GM21528 (cell line): Measurements from ENCODE around the gene SGPL1.

Experiments
- ATAC-seq: cut with Tn5 transposase; IDR thresholded peaks from one replicate; pipeline ENCODE4 v1.9.1; 2021; ENCODE audit warnings: mild to moderate bottlenecking, moderate library complexity; ENCODE audit not compliant: unreplicated experiment, low FRiP score

Gene SGPL1

DNA sequence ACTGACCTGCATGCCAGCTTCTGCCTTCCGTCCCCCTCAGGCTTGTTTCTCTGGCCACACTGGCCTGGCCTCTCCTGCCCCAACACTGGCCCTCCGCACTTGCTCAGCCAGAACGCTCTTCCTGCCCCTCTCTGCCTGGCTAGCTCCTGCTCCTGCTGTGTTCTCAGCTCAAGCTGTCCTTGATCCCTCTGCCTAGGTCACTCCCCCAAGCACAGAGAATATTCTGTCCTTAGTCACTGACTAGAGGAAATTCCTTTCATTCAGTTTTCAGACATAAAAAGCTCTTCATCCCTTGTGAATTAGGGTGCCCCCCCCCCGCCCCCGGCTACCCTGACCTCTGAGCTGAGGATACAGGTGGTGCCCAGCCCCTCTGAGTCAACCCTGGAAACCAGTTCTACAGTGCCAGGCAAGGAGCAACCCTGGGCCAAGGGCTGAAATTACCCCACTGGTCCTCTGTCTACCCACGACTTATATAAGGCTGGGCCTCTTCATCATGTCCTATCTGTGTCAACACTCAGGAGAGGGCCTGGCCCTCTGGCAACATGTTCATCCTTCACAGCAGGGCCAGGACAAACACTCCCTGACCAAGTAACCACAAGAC lies 6.6 kb upstream of the SGPL1 start:
- no peak for ATAC-seq

DNA sequence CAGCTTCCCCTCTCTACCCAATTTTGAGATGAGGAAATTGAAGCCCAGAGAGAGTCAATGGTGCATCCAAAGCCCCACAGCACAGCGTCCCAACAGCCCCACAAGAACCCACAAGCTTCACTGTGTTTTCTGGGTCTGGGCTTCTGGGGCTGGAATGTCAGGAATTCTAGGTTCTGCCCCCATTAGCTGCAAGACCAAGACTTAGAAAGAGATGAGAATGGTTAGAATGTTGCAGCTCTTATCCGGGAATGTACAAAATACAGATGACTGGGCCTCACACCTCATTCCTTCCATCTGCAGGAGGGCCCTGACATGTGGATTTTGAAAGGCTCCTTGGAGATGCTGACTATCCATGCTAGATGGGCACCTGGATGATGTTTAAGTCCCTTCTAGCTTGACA lies 6.0 kb upstream of the SGPL1 start:
- no peak for ATAC-seq

DNA sequence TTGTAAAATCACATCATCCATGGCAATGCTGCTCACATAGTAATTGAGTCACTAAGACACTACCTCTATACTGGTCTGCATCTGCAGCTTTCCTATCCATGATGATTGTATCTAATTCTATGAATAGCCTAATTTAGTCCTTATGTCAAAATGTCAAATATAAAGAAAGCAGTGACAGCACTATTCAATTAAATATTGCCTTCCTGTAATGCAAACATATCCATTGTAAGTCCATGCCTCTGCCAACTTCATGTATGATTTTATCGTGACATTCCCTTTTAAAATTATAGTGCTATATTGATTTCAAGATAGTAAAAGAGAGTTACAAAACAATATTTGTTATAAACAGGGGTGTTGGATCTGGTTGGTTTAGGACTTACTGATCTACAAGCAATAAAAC lies 4.8 kb upstream of the SGPL1 start:
- no peak for ATAC-seq

DNA sequence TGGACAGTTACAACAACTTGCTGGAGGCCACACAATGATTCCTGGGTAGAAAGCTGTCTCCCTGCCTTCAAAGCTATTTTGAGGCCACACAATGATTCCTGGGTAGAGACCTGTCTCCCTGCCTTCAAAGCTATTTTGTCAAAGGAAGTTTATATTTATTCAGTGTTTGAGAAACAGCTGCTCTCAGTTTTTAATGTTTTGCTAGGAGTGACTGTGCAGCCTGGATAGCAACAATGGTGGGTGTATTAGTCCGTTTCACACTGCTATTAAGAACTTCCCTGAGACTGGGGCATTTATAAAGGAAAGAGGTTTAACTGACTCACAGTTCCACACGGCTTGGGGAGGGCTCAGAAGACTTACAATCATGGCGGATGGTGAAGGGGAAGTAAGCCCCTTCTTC lies 3.9 kb upstream of the SGPL1 start:
- no peak for ATAC-seq

DNA sequence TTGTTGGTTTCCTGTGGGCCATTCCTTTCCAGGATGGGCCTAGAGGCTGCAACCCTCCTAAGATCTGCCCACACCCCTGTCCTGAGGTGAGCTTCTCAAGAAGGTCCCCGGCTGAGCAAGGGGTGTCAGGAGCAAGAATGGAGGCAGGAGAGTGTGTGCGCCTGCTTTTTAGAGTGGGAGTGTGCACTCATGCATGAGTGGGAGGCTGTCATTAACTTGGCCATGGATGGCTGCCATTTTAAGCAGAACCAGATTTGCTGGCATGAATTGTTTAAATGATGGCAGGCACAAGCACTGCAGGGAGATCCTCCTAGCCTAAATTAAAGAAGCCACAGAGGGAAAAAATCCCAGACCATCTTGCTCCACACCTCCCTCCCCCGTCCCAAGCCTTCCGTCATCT lies 2.9 kb upstream of the SGPL1 start:
- ATAC-seq: no peak

DNA sequence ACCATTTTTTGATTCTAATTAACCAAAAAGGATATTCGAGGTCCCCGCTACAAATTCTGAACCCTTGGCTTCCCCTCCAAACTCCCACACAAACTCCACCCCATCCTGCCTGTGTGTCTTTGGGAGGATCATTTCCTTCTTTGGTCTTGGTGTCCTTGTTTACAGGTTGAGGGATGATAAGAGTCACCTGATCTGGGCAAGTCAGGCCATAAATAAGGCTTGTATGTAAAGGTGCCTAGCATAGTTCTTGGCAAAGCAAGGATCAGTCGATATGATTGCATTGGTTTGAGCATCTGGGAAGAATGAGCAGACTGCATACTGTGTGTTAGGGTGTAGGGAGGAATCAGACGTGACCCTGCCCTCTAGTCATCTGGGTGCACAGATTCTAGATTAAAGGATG lies 1.6 kb upstream of the SGPL1 start:
- no peak for ATAC-seq

DNA sequence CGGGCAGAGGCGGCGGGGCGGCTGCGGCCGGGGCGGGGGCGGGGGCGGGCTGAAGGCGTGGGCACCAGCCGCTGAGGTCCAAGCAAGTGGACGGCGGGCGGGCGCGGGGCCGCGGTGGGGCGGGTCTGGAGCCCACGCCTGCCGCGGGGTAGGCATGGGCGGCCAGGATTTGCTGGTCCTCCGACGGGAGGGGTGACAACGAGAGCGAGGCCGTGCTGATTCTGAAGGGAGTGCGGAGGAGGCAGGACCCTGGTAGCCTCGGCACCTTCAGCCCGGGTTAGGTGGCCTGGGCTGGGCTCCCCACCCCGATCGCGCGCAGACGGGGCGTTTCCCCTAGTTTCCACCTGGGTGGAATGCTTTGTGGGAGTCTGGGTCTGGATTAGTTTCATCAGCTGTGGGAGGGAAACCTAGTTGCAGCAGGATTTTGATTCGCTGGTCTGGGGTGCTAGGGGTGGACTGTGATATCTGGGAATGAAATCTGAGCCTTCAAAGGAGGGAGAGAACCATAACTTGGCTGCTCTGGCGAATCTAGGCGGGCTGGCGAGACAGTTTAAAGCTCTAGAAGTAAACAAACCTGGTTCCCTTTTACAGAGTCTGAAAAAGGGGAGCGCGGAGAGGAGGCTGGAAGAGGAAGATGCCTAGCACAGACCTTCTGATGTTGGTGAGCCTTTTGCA lies 609 bp downstream of the SGPL1 start:
- peak; percentile 41 for ATAC-seq

DNA sequence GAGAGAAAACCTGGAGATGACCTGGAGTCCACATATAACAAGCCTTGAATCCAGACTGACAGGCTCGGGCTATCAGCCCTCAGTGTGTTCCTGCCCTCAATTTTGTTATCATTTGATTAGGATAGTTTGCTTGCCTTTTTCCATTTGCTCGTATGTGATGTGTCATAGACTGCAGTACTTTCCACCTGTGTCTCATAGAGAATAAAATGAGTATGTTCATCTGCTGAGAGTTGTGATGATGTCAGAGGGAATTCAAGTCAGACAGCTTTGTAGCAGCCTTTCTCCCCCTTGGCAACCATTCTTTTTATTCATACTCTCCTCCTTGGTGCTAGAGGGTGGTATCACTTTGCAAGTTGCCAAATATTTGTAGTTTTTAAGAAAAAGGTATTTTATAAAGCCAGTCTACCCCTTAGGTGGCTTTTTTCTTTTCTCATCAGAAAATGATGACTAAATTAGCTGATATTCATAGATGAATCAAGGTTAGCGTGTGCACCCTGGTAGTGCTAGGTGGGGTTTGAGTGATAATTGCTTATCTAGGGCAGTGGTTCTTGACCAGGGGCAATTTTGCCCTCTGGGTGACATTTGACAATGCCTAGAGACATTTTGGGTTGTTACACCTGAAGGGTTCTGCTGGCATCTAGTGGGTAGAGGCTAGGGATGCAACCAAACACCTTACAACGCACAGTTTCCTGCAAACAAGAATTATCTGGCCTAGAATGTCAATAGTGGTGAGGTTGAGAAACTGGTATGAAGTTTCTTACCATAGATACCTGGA lies 5.4 kb downstream of the SGPL1 start:
- no peak for ATAC-seq

DNA sequence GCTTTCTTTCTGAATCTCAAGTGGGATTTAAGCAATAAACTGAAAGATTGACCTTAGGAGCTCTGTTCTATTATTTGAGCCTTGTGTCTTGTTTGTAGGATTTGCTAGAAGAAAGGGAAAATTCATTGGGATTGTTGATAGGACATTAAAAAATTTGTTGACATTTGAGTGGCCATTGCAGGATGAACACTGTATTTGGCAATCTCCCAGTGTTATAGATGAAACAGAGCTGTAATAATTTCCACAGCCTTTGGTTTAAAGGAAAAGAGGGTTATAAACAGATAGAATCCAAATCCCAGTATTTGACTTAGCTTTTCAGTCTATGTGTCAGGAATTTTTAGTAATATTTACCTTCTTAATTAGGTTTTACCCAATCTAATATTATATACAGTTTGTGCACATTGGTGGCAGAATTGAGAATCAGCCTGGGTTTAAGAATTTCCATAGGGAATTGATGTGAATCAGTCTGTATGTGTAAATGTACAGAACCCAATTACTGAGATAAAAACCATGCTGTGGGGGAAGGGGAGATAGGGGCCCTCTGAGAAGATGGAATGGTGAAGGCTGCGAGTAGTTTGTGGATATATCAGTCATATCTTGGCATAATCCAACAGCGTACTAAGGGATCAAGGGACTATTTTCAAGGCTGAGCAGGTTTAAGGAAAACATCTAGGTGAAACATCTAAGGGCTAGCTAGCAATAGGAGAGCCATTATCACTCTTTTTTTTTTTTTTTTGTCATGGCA lies 6.5 kb downstream of the SGPL1 start:
- no peak for ATAC-seq

DNA sequence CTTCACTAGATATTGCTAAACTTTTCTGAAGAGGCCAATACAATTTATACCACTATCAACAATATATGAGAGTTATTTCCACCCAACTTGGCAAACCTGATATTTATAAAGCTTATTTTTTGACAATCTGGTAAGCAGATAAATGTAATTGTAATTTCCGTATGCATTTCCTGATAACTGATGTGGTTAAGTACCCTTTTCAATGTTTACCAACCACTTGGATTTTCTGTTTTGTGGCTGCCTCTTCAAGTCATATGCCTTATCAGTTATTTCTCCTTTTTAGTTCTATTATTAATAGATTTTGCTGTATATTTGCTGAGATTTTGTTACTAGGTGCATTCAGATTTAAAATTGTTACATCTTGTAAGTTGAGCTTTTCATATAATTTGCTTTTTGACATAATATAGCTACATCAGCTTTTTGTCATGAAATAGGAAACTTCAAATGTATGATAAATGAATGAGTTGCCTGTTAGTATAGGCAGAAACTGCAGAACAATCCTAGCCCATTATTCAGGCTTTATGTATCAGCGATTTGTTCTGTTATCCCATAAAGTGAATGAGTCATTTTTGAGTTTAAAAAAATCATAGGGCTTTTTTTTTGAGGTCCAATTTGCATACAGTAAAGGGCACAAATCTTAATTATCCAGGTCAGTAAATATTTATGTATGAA lies 11.5 kb downstream of the SGPL1 start:
- ATAC-seq: no peak

DNA sequence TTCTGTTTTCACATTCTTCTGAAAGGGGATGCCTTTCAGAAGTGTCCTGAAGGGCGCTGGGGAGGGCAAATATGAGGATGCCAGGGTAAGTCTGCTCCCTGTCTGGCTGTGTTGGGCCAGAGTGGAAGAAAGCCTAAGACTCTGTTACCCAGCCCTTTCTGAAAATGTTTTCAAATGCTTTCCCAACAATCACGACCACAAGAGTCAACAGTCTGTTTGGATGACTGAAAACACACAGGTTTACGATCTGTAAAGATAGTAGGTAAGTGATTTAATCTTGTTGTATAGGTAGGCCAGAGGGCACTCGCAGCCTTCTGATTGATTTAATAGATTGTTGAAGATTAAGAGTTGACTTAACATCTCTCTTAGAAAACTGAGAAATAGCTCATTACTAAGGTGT lies 13.2 kb downstream of the SGPL1 start:
- no peak for ATAC-seq

DNA sequence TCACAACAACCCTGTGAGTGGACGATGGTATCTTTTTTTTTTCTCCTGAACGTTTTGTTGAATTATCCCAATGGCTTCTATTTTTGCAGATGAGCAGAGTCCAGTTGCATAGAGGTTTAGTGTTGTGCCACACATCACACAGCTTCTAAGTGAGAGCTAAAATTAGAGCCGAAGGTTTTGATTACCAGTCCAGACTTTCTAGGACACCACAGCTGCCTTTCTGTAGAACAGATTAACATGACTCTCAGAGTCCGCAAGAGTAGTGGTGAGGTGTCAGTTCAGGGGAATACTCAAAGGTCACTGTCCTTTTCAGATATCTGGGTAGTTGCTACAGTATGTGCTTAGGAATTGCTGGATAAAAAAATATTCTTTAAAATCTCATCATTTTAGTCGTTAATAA lies 13.8 kb downstream of the SGPL1 start:
- ATAC-seq: no peak

DNA sequence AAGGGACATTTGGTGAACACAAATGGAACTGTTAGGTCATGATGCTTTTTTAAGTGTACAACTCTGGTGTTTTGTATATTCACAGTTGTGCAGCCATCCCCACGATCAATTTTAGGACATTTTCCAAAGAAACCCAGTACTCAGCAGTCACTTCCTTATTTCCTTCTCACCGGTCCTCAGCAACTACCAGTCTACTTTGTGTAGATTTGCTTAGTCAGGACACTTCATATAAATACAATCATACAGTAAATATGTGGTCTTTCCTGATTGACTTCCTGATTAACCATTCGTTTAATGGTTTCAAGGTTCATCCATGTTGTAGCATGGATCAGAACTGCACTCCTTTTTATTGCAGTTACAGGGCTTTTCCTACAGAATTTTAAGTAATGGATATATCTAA lies 14.4 kb downstream of the SGPL1 start:
- no peak for ATAC-seq

DNA sequence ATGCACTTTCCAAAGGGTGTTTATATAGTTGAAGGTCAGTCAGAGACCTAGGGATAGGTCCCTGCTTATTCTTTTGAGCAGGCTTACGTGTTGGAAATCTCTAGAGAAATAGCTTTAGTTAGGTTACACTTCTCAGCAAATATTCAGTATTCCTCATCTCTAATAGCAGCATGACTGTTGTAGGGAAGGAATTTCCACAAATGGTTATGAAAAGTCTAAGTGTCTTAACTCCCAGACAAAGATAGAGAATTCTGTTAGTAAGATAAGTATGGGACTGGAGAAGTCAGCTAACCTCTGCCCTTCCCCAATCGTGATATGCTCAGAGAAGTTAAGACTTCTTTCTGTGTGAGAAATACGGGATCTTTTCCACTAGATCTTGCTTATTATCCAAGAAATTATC lies 16.5 kb downstream of the SGPL1 start:
- no peak for ATAC-seq

DNA sequence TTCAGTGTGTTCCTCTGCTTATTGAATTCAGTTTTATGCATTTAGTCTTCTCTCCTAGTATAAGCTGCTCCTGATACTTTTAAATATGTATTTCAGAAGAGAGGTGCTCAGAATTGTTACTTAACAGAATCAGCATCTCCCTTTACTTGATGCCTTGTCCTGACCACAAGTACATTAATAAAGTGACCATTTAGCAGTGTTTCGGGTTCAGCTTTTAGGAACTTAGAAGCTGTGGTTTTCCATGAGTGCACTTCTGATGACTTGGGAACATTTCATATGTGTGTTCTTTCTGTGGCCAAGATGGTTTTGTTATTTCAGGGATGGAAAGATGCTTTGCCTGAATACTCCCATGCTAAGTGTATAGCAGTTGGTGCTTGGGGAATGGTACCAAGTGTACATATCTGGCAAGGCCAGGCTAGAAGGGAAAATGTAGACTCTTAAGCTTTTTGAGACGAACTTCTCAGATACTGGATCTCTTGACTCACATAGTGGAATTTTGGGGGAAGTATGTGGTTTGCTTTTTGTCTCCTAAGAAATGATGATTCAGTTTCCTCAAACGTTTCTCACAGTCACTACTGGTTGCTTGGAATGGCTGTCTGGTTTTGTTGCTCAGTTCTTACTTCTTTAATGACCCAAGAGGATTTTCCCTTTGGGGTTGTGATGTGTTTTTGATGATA lies 17.2 kb downstream of the SGPL1 start:
- ATAC-seq: no peak

DNA sequence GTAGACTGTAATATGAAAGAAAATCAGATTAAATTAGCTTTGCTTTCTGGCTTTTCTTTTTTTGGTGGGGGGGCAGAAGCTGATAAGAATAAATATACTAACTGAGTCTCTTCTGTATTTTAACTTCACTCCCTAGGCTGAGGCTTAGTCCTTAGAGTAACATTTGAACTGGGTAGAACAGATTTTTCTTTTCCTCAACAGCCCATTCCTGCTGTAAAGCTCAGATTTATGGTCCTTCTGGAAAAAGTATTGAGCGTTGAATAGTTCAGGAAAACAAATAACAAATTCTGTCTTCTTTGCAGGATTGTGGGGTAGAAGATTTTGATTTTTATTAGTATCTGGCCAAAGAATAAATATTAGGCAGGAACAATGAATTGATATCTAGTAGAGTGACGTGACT lies 17.9 kb downstream of the SGPL1 start:
- no peak for ATAC-seq

DNA sequence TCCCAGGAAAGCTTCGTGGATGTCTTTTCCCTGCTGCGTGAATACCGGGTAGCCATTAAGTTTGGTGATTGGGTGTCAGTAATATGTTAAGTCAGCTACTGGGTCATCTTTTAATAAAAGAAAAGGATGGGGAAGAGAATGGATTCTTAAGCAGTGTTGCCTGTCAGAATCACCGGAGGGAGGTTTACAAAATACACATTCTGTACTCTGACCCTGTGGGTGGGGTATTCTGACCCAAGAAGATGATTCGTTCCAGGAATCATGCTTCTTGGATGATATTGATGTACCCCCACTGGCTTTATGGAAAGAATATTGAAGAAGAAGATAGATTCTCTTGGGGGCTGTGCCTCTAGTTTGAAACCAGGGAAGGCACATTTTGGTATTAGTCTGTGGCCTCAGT lies 18.3 kb downstream of the SGPL1 start:
- no peak for ATAC-seq

DNA sequence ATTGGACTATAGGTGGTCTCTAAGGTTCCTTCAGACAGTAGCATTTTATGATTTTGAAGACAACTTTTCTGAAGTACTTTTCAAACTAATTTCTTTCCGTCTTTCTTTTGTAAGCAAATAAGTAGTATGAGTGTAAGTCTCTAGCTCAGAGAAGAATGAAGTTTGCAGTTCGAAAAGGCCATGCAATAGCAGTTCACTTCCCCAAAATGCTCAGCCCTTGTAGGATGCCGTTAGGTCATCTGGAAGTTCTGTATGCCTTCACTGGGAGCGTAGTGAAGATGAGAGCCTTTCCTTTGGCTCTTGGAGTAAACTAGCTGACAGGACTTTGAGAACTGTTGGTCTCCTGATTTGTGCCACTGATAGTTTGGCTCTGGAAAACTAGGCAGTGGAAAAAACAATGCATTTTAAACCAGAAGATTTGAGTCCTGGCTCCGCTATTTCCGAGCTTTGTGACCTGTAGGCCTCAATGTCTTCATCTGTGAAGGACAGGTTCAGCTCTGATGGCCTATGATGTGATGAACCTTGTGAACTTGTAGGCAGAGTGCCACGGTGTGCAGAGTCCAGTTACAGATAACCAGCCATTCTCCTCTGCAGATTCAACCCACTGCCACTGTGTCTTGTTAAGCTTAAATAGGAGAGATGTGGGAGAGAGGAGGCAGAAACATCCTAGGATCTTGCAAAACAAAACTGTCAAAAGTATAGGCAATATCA lies 18.8 kb downstream of the SGPL1 start:
- no peak for ATAC-seq

DNA sequence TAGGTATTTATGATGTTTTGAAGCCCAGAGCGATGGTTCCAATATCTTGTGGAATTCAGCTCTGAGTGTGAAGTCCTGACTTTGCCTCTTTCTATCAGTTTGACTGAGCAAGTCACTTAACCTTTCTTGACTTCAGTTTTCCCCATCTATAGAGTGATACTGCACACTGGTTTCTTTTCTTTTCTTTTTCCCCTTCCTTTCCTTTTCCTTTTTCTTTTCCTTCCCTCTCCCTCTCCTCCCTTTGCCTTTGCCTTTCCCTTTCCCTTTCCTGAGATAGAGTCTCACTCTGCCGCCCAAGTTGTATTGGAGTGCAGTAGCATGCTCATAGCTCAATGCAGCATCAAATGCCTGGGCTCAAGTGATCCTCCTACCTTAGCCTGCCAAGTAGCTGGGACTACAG lies 20.6 kb downstream of the SGPL1 start:
- no peak for ATAC-seq

DNA sequence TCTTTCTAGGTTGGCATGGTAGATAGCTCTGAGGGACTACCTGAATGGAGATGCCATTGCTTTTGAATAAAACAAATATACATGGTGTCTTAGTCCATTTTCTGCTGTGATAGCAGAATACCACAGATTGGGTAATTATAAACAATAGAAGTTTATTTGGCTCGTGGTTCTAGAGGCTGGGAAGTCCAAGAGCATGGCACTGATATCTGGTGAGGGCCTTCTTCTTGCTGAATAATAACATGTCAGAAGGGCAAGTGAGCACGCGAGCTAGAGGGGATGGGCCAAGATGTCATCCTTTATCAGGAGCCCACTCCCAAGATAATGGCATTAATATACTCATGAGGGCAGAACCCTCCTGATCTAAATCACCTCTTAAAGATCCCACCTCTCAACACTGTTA lies 21.9 kb downstream of the SGPL1 start:
- no peak for ATAC-seq
